ENCODE data around the gene ANK3. TPM values are rescaled to one million over a fixed set of nuclear protein-coding genes. Genes with fewer than 3 reads are reported as not detected.

ANK3 gene
- total and polyA plus RNA-seq, 2 donors (not counting 3 experiments of a cell fraction or from before 2014, with no cell fraction given), result 0.88 to 8.5 TPM

GRCh38 chr10:60303778-60304177 lies 85.9 kb downstream of the ANK3 start:
- Histone ChIP-seq H3K4me2 (ENCODE audit: insufficient read depth, low read length) (no peak overlapping the region), H3K27me3 (ENCODE audit: control insufficient read depth in 2 of 2, insufficient read depth in 2 of 2, low read length in 2 of 2) (no peaks in the 10 kb centered on the region), H3K27ac (ENCODE audit: insufficient read depth, low read depth, low read length) (no peak overlapping the region), H3K4me3 (replicated peaks in 1 of 3; ENCODE audit: insufficient read depth in 1 of 3, low read depth in 1 of 3, low read length in 3 of 3) (no peak overlapping the region), H3K9ac (replicated peaks; ENCODE audit: extremely low read depth, insufficient read depth, low read length) (no peak overlapping the region), H4K20me1 (replicated peaks; ENCODE audit: control insufficient read depth, extremely low read depth, insufficient read depth, low read length) (no peaks in the 10 kb centered on the region), H3K36me3 (ENCODE audit: control insufficient read depth in 2 of 2, extremely low read depth in 1 of 2, insufficient read depth in 2 of 2, low read length in 2 of 2) (no peaks in the 10 kb centered on the region), H3K79me2 (ENCODE audit: control insufficient read depth, insufficient read depth, low read length) (no peaks in the 10 kb centered on the region), H3K9me1 (replicated peaks; ENCODE audit: control insufficient read depth, extremely low read depth, insufficient read depth, low read length) (peaks cover 3% of the 10 kb centered on the region), H3K9me3 (replicated peaks; ENCODE audit: control insufficient read depth, insufficient read depth, low read length) (no peaks in the 10 kb centered on the region), H2AFZ (ENCODE audit: low read depth, low read length) (no peak overlapping the region), H3K4me1 (ENCODE audit: control insufficient read depth, extremely low read depth, insufficient read depth, low read length) (peaks cover 24% of the 10 kb centered on the region)
- no TSS peak for BruUV-seq (replicated peaks)
- FAIRE-seq (no peak), DNase-seq (ENCODE audit: low read depth, low spot score) (no peak)
- TF ChIP-seq MYC (IDR thresholded peaks at IDR 0.05; ENCODE audit: low read depth, low read length), result no peak
- TF ChIP-seq POLR2AphosphoS5 (IDR thresholded peaks at IDR 0.05; ENCODE audit: insufficient read depth, low read depth, low read length), result no peak
- no peak for TF ChIP-seq CTCF (IDR thresholded peaks at IDR 0.05; ENCODE audit: extremely low read depth in 1 of 2, insufficient read depth in 1 of 2, low read depth in 1 of 2, low read length in 2 of 2)
- TF ChIP-seq EZH2 (IDR thresholded peaks at IDR 0.05; ENCODE audit: borderline replicate concordance, low read depth, low read length, severe bottlenecking), result no peak
- no peak for TF ChIP-seq POLR2A (IDR thresholded peaks at IDR 0.05; ENCODE audit: low read depth, low read length)
- no peak for TF ChIP-seq MAX (IDR thresholded peaks at IDR 0.05; ENCODE audit: insufficient read depth, insufficient read length)
- TF ChIP-seq GATA2 (IDR thresholded peaks at IDR 0.05; ENCODE audit: insufficient read depth, insufficient read length, low read depth, low read length), result no peak
- no peak for TF ChIP-seq FOS (IDR thresholded peaks at IDR 0.05; ENCODE audit: borderline replicate concordance, insufficient read depth, low read length)
- TF ChIP-seq JUN (IDR thresholded peaks at IDR 0.05; ENCODE audit: borderline replicate concordance, insufficient read depth, insufficient read length, low read depth), result no peak
- dilution Hi-C loops (cut with MboI; ENCODE audit: extremely low pct_ligation_motif_present, low sequenced_read_pairs) (no loop called here), intact Hi-C loops (cut with micrococcal nuclease) (no loop called here)
- ChIA-PET POLR2A (no interaction called here), CTCF (no interaction called here)
